ENCODE measurements around the gene EGFLAM. TPM values are rescaled to one million over a fixed set of nuclear protein-coding genes. Genes with fewer than 3 reads are reported as not detected.

Gene EGFLAM
- total RNA-seq, 2 experiments from 2014 or later, result not detected

DNA sequence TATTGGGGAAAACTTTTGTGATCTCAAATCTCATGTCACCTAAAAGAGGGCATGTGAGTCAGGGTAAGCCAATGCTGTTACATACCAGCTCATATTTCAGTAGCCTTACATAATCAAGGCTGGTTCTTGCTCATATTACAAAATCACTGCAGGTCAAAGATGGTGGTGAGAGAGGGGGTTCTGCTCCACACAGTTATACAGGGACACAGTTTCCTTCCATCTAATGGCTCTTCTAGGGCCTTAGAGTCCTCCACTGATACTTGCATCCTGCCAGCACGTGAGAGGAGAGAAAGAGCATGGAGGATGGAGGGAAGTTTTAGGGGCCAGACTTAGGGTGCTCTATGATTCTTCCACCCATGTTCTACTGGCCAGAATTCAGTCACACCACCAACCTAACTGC, 168.1 kb downstream of the EGFLAM start:
- no peaks in the 10 kb centered on the region for H3K4me1 Mint-ChIP-seq (ENCODE audit: low read depth)
- H3K4me3 Mint-ChIP-seq, result no peak overlapping the region
- ATAC-seq (no peak), DNase-seq (no peak)
- no peaks in the 10 kb centered on the region for H3K36me3 Mint-ChIP-seq (ENCODE audit: low read depth)
- POLR2A ChIA-PET, result no interaction called here
- no peaks in the 10 kb centered on the region for H3K9me3 Mint-ChIP-seq
- H3K27ac Mint-ChIP-seq, result no peak overlapping the region
- peaks cover 24% of the 10 kb centered on the region for H3K27me3 Mint-ChIP-seq
- intact Hi-C loops (cut with micrococcal nuclease), result no loop called here
- CTCF ChIA-PET, result interaction anchor here (0.7 to 1.0 kb wide), 2 partner anchors 15 to 173 kb away, joined by 3 read pairs; no protein-coding TSS in a partner anchor
- TF ChIP-seq CTCF (IDR thresholded peaks at IDR 0.05), result no peak

GRCh38 chr5:38426986-38427950, 168.9 kb downstream of the EGFLAM start:
- Mint-ChIP-seq H3K4me3 (no peak overlapping the region), H3K27ac (no peak overlapping the region), H3K4me1 (ENCODE audit: low read depth) (no peaks in the 10 kb centered on the region), H3K27me3 (peaks cover 20% of the 10 kb centered on the region), H3K9me3 (no peaks in the 10 kb centered on the region), H3K36me3 (ENCODE audit: low read depth) (no peaks in the 10 kb centered on the region)
- ATAC-seq (no peak), DNase-seq (no peak)
- no peak for TF ChIP-seq CTCF (IDR thresholded peaks at IDR 0.05)
- CTCF ChIA-PET, result interaction anchor here (0.7 to 1.0 kb wide), 2 partner anchors 14 to 172 kb away, joined by 3 read pairs; no protein-coding TSS in a partner anchor
- intact Hi-C loops (cut with micrococcal nuclease), result no loop called here
- POLR2A ChIA-PET, result no interaction called here

DNA sequence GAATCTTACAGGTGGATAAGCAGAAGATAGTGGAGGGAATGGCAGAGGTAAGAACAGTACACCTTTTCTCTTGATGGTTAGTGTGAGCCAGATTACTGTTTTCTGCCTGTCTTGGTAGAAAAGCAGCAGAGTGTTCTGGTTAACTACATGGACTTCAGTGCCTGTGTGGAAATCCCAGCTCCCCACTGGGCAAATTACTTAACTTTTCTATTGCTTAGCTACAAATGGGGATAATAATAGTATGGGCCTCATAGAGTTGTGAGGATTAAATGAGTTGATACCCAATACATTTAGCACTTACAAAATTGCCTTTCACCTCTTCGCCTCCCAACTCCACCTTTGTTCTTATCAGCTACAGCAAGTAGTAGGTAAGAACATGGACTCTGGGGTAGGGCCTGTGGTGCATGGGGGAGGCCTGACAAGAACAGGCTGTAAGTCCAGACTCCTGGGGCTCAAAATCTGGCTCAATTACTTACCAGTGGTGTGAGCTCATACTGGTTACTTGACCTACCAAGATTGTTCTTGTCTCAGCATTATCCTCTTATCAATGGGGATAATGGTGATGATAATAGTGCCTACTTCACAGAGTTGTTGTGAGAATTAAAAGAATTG, 173.0 kb downstream of the EGFLAM start:
- DNase-seq (no peak), ATAC-seq (no peak)
- intact Hi-C loops (cut with micrococcal nuclease), result no loop called here
- ChIA-PET POLR2A (no interaction called here), CTCF (interaction anchor here (2.8 to 4.6 kb wide), 2 partner anchors 10 to 11 kb away, joined by 13 to 34 read pairs; no protein-coding TSS in a partner anchor)
- no peaks in the 10 kb centered on the region for H3K4me1 Mint-ChIP-seq (ENCODE audit: low read depth)
- H3K9me3 Mint-ChIP-seq, result no peaks in the 10 kb centered on the region
- no peak overlapping the region for H3K27ac Mint-ChIP-seq
- H3K36me3 Mint-ChIP-seq (ENCODE audit: low read depth), result no peaks in the 10 kb centered on the region
- peaks cover 36% of the 10 kb centered on the region for H3K27me3 Mint-ChIP-seq
- H3K4me3 Mint-ChIP-seq, result no peak overlapping the region
- no peak for TF ChIP-seq CTCF (IDR thresholded peaks at IDR 0.05)

DNA sequence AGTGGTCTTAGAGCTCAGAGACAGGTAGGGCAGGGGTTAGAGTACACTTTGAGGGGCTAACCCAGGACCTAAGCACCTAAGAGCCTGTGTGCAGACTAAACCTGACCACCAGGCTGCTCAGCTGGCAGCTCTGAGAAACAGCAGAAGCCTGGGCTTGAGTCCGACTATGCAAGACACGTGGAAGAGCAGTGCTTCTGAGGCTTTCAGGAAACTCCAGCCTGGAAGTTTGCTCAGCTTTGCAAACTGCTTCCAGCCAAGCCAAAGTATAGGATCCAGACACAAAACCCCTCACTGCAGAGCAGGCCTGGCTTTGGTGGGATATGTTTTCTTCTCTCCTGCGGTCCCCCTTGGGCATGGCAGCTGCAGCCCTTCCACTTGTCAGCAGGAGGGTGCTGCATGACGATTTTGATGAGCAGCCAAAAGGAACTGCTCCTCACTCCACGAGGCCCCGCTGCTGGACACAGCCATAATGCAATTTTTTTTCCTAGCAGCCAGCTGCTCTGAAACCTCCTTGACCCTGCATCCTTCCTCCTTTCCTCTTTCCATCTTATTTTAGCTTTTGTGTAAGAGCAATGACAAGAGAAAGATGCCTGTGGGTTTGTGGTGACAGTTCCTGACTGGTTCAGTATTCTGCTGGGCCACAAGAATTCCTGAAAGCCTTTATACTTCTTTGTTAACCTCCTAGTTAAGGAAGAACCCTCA, 175.0 kb downstream of the EGFLAM start:
- H3K4me3 Mint-ChIP-seq, result no peak overlapping the region
- H3K36me3 Mint-ChIP-seq (ENCODE audit: low read depth), result no peaks in the 10 kb centered on the region
- no peak for DNase-seq
- TF ChIP-seq CTCF (IDR thresholded peaks at IDR 0.05), result no peak
- H3K4me1 Mint-ChIP-seq (ENCODE audit: low read depth), result no peaks in the 10 kb centered on the region
- ChIA-PET POLR2A (no interaction called here), CTCF (interaction anchor here (1.2 to 4.6 kb wide), 2 partner anchors 8 to 376 kb away, joined by 4 to 34 read pairs; no protein-coding TSS in a partner anchor)
- no peak overlapping the region for H3K27ac Mint-ChIP-seq
- intact Hi-C loops (cut with micrococcal nuclease), result no loop called here
- ATAC-seq, result no peak
- no peaks in the 10 kb centered on the region for H3K9me3 Mint-ChIP-seq
- peaks cover 37% of the 10 kb centered on the region for H3K27me3 Mint-ChIP-seq

Data from activated CD8-positive, alpha-beta T cell treated with anti-CD3 and anti-CD28 coated beads for 36 hours (primary cell).